ENCODE results near the gene GPX1.

DNA sequence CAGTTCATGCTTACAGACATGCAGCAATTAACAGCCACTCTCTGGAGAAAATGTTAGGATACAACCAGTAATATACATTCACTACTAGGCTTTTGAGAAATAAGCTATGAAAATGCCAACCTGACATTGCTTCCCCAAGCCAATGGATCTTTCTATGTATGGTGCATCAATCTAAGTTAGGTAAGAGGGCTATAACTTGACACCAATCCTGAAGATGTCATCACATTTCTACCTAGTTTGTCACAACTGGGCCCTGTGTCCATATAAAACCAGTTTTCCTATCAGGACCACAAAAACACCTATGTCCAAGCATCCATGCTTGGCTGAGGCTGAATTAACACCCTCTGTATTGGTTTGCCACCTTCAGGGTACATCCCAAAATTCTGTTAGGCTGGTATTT lies 13.8 kb upstream of the GPX1 start:
- no peak for TF ChIP-seq SUZ12 (IDR thresholded peaks at IDR 0.05; ENCODE audit: extremely low read depth, insufficient read depth, insufficient read length)
- TF ChIP-seq YY1 (IDR thresholded peaks at IDR 0.05; ENCODE audit: insufficient read depth, insufficient read length): no peak
